Gastroesophageal sphincter (tissue), 3 donors: ENCODE measurements around the gene CNTN2.

ENCODE experiments used
- CTCF ChIP-seq, 4 experiments: fragments of 200-600 bp in 2 of 4; fragments of 450-650 bp in 2 of 4; sonication (generic) in 1 of 4; IDR thresholded peaks; one replicate each; pipeline ENCODE4 v1.5.1; 2017 to 2019; ENCODE audit warnings: antibody characterized with exemption in 4 of 4, mild to moderate bottlenecking in 2 of 4, moderate library complexity in 2 of 4
- POLR2A ChIP-seq, 2 donors: fragments of 450-650 bp; IDR thresholded peaks; one replicate each; pipeline ENCODE4 v1.6.1; 2017; ENCODE audit warnings: antibody characterized with exemption in 2 of 2, mild to moderate bottlenecking in 2 of 2, moderate library complexity in 1 of 2
- POLR2AphosphoS5 ChIP-seq: sonication (generic); formaldehyde crosslinking; IDR thresholded peaks from one replicate; pipeline ENCODE4 v1.6.1; 2017; ENCODE audit warnings: antibody characterized with exemption

- TF ChIP-seq CTCF (IDR thresholded peaks at IDR 0.05) (no peak), POLR2A (IDR thresholded peaks at IDR 0.05) (no peak), POLR2AphosphoS5 (no peak)
Measured at GRCh38 chr1:205015241-205015640, 27.8 kb upstream of the CNTN2 start.
